ENCODE data around the gene IL1B.

Gene IL1B

DNA sequence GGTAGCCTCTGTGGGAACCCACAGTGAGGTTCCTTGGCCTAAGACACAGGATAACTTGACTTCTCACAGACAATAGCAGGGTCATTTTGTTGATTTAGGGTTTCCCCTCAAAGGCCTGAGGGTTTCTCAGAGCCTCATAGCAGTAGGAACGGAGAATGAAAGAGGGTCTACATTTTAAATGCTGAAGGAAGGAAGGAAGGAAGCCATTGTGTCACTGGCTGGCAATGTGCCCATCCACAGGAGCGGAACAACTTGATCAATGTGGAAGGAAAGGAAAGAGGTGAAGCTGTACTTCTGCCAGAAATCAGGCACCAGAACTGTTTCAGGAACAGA is 5.1 kb downstream of the IL1B start:
- no peak overlapping the region for H3K4me3 ChIP-seq (ENCODE audit: low read depth, low read length)

DNA sequence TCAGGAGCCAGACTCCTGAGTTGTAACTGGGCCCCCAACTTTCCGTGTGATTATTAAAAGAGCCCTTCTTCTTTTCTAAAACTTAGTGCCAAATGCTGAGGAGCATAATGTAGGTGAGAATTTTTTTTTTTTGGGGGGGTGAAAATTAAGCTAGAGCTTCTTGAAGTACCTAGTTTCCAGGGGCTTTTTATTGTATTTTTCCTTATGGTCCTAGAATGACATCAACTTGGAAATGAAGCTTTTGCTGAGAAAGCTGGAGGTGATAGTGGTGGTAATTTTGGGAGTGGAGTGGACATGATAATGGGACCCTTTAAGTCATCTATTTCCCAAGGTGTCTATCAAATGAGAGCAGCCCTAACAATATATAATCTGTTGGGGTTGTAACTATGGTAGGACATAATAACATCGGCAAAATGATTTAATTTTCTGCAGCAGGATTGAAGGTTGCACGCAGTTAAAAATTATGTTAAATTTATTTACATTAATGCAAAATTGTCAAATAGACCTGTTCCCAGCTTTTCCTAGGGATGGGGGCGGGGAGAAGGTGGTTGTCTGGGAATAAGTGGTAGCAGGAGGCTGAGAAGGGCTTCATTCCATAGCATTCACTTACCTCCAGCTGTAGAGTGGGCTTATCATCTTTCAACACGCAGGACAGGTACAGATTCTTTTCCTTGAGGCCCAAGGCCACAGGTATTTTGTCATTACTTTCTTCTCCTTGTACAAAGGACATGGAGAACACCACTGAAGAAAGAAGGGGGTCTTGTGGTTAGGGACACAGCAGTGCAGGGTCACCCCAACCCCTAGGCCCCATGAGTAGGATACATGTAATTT is 5.7 kb downstream of the IL1B start:
- H3K4me3 ChIP-seq (ENCODE audit: low read depth, low read length) = no peak overlapping the region
- no peak for DNase-seq (ENCODE audit: low read depth)

More for the DNA sequence above, 5.1 kb downstream of the IL1B start:
- no peak for DNase-seq (ENCODE audit: low read depth)

DNA sequence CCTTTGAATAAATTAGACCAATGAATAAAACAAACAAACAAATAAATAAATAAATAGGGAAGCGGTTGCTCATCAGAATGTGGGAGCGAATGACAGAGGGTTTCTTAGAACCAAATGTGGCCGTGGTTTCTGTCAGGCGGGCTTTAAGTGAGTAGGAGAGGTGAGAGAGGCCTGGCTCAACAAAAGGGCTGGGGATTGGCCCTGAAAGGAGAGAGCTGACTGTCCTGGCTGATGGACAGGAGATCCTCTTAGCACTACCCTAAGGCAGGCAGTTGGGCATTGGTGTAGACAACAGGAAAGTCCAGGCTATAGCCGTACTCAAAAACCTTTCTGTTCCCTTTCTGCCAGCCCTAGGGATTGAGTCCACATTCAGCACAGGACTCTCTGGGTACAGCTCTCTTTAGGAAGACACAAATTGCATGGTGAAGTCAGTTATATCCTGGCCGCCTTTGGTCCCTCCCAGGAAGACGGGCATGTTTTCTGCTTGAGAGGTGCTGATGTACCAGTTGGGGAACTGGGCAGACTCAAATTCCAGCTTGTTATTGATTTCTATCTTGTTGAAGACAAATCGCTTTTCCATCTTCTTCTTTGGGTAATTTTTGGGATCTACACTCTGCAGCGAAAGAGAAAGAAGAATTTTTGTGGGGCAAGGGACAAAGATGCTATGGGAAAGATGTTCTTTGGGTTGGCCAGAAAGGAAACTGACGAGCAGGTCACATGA is 6.5 kb downstream of the IL1B start:
- H3K4me3 ChIP-seq (ENCODE audit: low read depth, low read length) = no peak overlapping the region
- DNase-seq (ENCODE audit: low read depth) = no peak

DNA sequence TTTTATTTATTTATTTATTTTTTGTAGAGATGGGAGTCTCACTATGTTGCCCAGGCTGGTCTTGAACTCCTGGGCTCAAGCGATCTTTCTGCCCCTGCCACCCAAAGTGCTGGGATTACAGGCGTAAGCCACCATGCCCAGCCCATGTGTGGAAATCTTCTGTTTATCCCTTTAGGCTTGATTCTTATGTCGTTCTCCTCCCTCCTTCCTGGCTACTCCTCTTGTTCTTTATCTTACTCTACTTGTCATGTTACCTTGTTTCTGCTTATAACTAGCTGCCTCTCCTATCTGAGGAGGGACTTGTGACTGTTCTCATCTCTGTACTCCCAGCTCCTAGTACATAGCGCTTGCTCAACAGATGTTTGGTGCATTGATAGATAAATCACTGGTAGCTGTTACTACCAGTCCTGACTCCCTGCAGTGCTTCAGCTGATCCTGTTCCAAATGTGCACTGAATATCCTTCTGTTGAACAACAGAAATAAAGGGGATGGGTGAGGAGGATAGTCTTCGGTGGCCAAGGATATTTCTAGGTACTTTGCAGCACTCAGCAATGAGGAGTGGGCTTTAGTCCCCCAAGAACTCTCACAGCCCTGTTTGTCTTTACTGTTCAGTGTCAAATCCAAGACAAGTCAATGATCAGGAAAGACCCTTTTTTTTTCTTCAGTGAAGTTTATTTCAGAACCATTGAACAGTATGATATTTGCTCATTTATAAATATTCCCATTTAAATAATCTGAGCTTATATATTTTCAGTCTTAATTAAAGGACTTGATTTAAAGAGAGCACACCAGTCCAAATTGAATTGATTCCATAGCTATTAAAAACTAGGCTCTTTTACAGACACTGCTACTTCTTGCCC is 7.2 kb downstream of the IL1B start:
- H3K4me3 ChIP-seq (ENCODE audit: low read depth, low read length) = no peak overlapping the region
- no peak for DNase-seq (ENCODE audit: low read depth)

DNA sequence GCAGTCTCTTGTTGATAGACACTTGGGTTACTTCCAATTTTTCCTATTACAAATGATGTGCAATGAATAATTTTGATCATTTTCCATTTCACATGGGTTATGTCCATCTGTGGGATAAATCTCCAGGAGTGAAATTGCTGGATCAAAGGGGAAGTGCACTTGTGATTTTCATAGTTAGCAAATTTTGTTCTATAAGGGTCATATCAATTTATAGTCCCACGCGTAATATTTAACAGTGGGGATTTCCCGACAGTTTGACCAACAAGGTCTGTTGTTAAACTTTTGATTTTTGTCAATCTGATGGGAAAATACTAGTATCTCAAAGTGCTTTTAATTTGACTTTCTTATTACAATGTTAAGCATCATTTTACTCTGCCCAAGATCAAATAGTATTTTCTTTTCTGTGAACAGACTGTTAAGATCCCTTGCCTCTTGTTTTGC is 8.3 kb downstream of the IL1B start:
- DNase-seq (ENCODE audit: low read depth) = no peak
- H3K4me3 ChIP-seq (ENCODE audit: low read depth, low read length) = no peak overlapping the region

DNA sequence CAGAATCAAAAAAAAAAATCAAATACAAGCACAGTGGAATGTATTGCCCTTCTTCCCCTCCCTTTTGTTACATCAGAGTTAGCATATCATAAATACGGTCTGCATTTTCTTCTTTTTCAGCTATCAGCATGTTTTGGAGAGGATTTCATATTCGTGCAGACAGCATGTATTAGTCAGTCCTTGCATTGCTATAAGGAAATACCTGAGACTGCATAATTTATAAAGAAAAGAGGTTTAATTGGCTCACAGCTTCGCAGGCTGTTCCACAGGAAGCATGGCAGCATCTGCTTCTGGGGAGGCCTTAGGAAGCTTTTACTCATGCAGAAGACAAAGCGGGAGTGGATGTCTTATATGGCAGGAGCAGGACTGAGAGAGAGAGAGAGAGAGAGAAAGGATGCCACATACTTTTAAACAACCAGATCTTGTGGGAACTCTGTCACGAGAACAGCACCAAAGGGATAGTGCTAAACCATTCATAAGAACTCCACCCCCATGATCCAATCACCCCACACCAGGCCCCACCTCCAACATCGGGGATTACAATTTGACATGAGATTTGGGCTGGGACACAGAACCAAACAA is 8.9 kb downstream of the IL1B start:
- no peak overlapping the region for H3K4me3 ChIP-seq (ENCODE audit: low read depth, low read length)
- no peak for DNase-seq (ENCODE audit: low read depth)

DNA sequence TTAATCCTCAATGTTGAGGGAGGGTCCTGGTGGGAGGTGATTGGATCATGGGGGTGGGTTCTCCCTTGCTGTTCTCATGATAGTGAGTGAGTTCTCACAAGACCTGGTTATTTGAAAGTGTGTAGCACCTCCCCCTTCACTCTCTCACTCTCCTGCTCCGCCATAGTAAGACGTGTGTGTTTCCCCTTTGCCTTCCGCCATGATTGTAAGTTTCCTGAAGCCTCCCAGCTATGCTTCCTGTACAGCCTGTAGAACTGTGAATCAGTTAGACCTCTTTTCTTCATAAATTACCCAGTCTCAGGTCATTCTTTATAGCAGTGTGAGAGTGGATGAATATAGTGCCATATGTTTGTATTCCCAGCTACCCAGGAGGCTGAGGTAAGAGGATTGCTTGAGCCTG is 9.6 kb downstream of the IL1B start:
- DNase-seq (ENCODE audit: low read depth) = no peak
- no peak overlapping the region for H3K4me3 ChIP-seq (ENCODE audit: low read depth, low read length)

DNA sequence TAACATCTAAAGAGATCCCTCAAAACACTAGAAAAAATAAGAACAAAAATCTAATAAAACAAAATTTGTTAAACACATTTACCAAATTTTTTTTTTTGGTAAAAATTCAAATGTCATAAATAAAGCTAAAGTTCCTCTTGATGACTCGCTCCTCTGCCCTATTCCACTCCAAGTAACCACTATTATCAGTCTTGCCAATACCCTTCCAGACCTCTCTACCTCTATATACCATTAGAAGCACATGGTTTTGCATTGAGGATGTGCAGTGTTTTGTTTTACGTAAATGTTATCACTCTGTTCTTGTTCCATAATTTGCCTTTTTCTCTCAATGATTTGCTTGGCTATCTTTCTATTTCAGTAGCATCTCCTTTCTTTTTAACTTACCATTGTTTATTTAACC is 10.9 kb downstream of the IL1B start:
- no peak for DNase-seq (ENCODE audit: low read depth)
- no peak overlapping the region for H3K4me3 ChIP-seq (ENCODE audit: low read depth, low read length)

DNA sequence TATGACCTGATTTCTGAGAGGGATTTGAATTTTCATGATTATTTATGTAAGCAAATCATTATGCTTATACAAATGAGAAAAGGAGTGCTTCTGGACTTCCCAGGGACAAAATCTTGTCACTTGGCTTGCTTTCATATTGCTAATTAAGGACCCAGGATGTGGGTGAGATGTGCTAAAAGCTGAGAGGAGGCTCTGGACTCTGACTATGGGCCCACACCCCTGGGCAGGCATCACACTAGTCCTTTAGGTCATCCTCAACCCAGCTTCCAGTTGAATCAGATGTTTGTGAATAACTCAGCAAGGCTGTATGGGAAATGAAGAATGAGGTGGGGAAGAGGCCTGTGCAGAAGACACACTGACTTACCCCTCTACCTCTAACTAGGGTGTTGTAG is 11.9 kb downstream of the IL1B start:
- H3K4me3 ChIP-seq (ENCODE audit: low read depth, low read length) = no peak overlapping the region
- DNase-seq (ENCODE audit: low read depth) = no peak

DNA sequence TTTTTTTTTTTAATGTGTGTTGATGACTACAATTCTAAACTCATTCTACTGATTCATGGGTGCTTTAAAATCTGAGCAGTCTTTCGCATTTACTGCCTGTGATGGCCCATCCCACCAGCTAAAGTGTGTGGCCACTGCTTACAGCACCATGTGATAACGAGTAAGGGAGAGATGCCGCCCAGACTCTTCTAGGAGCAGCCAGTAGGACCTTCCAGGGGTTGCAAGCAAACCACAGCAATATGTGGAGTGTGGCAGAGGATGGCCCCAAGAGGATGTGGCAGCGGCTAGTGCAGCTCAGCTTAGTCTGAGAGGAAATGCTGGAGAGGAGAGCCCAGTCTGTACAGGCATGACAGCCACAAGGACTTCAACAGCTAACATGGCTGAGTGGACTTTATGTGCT is 14.9 kb downstream of the IL1B start:
- DNase-seq (ENCODE audit: low read depth) = no peak

DNA sequence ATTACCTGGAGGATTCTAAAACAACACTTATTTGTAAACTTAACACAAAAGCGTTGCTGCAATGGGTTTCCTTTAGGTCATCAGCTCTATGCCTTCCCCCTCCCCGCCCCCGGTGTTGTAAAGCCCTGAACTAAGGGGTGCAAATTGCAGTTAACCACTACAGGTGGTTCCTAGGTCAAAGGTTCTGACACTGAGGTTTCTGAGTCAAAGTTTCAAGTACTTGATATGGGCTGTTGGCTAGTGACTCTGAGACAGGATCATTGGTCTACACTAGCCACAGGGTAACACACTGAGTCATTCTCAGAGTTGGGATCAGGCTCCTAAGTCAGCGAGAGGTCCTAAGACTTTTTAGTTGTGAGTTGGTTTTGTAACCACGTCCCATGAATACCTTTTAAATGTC is 15.4 kb downstream of the IL1B start:
- no peak overlapping the region for H3K4me3 ChIP-seq (ENCODE audit: low read depth, low read length)
- DNase-seq (ENCODE audit: low read depth) = no peak

More for the DNA sequence above, 14.9 kb downstream of the IL1B start:
- no peak overlapping the region for H3K4me3 ChIP-seq (ENCODE audit: low read depth, low read length)

DNA sequence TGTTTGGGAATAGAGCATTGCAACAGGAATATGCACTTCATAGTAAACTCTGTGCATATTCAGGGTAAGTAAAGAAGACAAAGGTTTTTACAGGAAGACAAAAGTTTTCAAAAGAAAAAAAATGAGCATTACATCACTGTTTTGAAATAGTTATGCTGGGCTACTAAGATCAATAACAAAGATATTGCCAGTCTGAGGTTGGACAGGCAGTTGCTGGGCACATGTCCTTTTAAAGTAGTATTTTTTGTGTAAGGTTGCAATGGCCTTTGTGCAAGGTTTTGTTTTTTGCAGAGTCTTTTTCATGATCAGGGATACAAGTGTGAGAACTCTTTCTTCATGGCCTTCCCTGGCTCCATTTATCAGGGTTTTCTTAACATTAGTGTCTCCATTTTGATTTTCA is 16.2 kb downstream of the IL1B start:
- no peak overlapping the region for H3K4me3 ChIP-seq (ENCODE audit: low read depth, low read length)
- no peak for DNase-seq (ENCODE audit: low read depth)

DNA sequence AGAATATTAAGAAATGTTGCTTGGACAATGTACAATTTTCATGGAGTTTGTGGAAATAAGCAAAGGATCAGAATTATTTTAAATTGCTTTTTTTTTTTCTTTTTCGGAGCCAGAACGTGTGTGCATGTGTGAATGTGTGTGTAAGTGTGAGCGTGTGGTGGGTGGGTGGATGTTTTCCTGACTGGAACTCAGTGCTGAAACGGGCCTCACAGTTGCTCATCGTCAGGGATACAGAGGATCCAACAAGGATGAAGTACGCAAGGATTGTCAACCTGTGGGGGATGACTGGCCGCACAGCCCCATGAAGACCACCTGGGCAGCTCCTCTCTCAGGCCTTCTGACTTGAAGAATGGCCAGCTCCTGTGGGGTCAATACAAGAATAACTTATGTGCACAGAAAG is 17.5 kb downstream of the IL1B start:
- no peak overlapping the region for H3K4me3 ChIP-seq (ENCODE audit: low read depth, low read length)
- no peak for DNase-seq (ENCODE audit: low read depth)

DNA sequence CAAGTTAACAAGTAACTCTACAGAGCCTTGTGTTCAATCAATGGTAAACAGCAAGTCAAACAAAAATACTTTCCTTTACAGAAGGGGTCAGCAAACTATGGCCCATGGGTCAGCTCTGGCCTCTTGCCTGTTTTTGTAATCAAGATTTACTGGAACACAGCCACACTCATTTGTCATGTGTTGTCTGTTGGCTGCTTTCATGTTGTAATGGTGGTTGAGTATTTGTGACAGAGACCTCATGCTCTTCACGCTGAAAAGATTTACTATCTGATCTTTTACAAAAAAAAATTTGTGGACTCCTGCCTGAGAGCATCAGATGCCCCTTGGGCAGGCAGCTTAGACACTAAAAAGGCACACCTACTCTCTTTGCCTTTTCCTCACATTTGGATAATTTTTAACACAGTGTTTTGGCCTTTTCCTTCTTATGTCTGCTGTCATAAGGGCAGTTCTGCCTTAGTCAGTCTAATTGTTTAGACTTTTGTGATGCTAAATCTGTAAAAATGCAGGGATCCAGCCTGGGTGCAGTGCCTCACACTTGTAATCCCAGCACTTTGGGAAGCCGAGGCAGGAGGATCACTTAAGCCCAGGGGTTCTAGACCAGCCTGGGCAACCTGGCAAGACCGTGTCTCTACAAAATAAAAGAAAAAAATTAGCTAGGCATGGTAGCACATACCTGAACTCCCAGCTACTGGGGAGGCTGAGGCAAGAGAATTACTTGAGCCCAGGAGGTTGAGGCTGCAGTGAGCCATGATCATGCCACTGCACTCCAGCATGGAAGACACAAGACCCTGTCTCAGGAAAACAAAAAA is 18.3 kb downstream of the IL1B start:
- DNase-seq (ENCODE audit: low read depth) = no peak
- no peak overlapping the region for H3K4me3 ChIP-seq (ENCODE audit: low read depth, low read length)

DNA sequence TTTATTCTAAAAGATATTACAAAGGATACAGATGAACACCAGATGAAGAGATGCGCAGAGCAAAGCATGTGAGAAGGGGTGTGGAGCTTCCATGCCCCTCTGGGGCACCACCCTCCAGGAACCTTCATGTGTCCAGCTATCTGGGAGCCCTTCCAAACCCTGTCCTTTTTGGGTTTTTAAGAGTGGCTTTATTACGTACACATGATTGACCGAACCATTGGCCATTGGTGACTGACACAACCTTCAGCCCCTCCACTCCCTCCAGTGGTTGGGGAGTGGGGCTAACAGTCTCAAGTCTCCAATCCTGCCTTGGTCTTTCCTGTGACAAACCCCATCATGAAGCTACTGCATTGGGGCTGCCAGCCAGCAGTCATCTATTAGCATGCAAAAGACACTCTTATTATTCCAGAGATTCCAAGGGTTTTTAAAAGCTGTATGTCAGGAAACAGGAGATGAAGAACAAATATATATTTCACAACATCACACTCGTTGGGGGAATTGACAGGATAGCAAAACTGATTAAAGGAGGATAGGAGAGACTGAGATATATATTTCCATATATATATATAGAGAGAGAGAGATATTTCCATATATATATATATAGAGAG is 19.4 kb downstream of the IL1B start:
- no peak overlapping the region for H3K4me3 ChIP-seq (ENCODE audit: low read depth, low read length)
- no peak for DNase-seq (ENCODE audit: low read depth)

DNA sequence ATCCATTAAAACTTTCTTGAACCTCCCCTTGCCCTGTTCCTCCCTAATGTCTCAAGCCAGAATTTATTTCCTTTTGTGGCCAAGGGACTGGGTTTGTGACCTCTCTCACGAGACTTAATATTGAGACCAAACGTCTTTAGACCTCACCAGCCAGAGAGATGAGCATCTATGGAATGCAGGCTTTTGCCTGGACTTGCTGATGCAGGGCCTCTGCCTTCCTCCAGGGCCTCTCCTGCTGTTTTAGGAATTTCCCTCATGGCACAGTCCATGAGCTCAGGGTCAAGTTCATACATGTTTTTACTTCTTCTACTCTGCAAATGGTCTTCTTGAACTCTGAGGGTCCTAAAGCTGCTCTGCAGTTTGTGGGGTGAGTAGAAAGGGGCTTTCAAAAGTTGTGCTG is 22.3 kb downstream of the IL1B start:
- no peak for DNase-seq (ENCODE audit: low read depth)
- H3K4me3 ChIP-seq (ENCODE audit: low read depth, low read length) = no peak overlapping the region

DNA sequence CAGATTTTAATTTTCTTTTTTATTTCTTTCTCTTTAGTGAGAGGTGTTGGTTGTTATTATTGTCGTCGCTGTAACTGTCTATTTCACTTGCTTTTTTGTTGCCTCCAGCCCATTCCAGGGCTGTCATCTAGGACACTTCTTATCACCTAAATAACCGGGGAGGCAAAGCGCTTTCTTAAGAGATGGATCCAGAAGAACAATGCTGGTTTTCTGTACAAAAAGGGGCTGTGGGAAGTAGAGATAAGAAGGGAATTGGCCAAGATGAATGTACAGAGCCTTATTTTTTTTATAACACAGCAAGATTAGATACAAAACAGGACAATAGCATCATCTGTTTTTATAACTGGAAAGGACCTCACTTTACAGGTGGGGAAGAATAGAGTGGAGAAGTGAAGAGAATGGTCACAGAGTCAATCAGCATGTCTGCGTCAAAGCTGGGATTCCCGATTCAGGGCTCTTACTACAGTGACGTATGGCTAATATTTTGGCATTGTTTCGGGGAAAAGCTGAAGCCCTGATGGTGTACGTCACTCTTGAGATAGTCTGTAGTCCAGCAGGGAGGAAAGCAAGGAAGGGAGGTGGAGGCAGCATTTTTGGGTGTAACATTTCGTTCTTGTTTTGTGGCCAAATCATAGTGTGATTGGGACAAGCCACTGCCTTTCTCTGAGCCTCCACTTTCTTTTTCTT is 23.2 kb downstream of the IL1B start:
- no peak for DNase-seq (ENCODE audit: low read depth)
- no peak overlapping the region for H3K4me3 ChIP-seq (ENCODE audit: low read depth, low read length)

Data from skeletal muscle cell (primary cell).